ENCODE data around the gene ZNF587B. TPM values are rescaled to one million over a fixed set of nuclear protein-coding genes. Genes with fewer than 3 reads are reported as not detected.
A peak's percentile ranks its signal among the peaks of the same experiment; 100 is the strongest.
"Not testable (repeated sequence)": the region's sequence is repeated elsewhere in the genome, so short reads cannot be mapped to it uniquely, and the experiment has no call there.

ZNF587B gene
- total RNA-seq, 2 experiments from 2014 or later, result 18.7 to 22.2 TPM

DNA sequence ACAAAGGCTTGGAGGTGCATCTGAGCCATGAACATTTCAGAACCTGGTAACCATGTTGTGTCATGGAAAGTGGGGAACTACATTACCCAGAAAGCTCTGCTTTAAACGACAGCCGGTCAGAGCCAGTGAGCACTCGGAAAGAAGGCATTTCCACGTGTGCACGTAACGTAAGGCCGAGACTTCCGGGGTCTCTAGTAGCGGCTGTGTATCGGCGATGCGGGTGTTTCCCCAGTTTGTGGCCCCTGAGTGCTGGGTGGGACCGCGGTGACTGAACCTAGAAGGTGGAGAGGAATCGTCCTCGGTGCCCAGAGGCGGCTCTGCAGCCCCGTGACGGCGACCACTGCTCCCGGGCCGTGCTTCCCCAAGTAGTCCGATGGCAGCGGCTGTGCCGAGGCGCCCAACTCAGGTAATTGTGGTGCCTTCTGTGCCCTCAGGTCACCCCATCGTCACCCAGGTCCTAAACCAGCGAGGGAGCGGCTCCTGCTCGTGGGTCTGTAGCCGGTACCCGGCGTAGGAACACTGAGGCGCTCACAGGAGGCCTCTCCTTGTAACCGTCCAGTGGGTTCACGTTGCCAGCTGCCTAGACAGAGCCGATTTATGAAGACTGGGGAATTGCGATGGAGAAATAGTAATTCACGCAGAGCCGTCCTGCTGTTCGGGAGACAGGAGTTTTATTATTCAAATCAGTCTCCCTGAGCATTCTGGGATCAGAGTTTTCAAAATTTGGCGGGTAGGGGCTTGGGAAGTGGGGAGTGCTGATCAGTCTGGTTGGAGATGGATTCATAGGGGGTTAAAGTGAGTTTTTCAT is 19.8 kb downstream of the ZNF587B start, which contains the start of gene ZNF587:
ZNF587 (plus strand) TSS at position 194 of the 808 bp plus-strand sequence; CDS start at position 374, 180 bp downstream.
- H3K27ac Mint-ChIP-seq, result peak within 1 kb of the TSS; percentile 94
- peak within 1 kb of the TSS; percentile 91 for H3K4me3 Mint-ChIP-seq
- CTCF ChIA-PET, result interaction anchor here (1.0 kb wide), 1 partner anchor 168 kb away, joined by 3 read pairs; the partner anchor contains the start of gene ZNF551
- DNase-seq (peak; percentile 88), ATAC-seq (peak; percentile 99)
- not testable (repeated sequence) for H3K27me3 Mint-ChIP-seq (ENCODE audit: low read depth); H3K9me3 Mint-ChIP-seq (ENCODE audit: insufficient read depth)
- H3K4me1 Mint-ChIP-seq (ENCODE audit: low read depth), result peaks cover 29% of the 10 kb centered on the region
- POLR2A ChIA-PET, result interaction anchor here (0.6 to 1.1 kb wide), 4 partner anchors 8 to 80 kb away, joined by 3 to 5 read pairs (median 4); partner anchors contain the start of gene ZNF586
- peaks cover 58% of the 10 kb centered on the region for H3K36me3 Mint-ChIP-seq (ENCODE audit: low read depth)

DNA sequence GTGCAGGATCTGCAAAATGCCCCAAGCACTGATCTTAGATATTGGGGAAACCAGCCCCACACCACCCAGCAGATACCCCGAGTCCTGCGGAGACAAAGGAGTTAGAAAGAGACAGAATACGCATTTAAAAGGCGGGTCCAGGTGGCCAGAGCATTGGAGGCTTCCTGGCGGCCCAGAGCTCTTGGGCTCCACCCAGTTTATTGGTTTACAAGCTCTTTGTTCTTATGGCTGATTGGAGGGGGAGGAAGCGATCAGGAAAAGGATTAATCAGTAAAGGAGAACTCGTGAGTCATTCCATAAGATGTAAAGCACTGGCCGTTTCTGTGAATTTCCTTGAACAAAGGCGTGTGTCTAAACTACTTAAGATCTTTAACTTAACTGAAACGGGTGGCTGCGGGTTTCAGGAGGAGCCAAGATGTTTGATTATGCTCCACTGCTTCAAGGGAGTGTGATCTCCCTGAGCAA is 20.5 kb downstream of the ZNF587B start:
- H3K36me3 Mint-ChIP-seq (ENCODE audit: low read depth), result peaks cover 59% of the 10 kb centered on the region
- DNase-seq (peak; percentile 24), ATAC-seq (no peak)
- peaks cover 30% of the 10 kb centered on the region for H3K4me1 Mint-ChIP-seq (ENCODE audit: low read depth)
- peak overlapping the region; percentile 91 for H3K4me3 Mint-ChIP-seq
- POLR2A ChIA-PET, result interaction anchor here (0.6 to 1.4 kb wide), 2 partner anchors 81 to 103 kb away, joined by 3 to 4 read pairs; partner anchors contain the start of gene ZNF586
- peak overlapping the region; percentile 94 for H3K27ac Mint-ChIP-seq
- H3K27me3 Mint-ChIP-seq (ENCODE audit: low read depth), result no peaks in the 10 kb centered on the region
- no peaks in the 10 kb centered on the region for H3K9me3 Mint-ChIP-seq (ENCODE audit: insufficient read depth)
- CTCF ChIA-PET, result no interaction called here

DNA sequence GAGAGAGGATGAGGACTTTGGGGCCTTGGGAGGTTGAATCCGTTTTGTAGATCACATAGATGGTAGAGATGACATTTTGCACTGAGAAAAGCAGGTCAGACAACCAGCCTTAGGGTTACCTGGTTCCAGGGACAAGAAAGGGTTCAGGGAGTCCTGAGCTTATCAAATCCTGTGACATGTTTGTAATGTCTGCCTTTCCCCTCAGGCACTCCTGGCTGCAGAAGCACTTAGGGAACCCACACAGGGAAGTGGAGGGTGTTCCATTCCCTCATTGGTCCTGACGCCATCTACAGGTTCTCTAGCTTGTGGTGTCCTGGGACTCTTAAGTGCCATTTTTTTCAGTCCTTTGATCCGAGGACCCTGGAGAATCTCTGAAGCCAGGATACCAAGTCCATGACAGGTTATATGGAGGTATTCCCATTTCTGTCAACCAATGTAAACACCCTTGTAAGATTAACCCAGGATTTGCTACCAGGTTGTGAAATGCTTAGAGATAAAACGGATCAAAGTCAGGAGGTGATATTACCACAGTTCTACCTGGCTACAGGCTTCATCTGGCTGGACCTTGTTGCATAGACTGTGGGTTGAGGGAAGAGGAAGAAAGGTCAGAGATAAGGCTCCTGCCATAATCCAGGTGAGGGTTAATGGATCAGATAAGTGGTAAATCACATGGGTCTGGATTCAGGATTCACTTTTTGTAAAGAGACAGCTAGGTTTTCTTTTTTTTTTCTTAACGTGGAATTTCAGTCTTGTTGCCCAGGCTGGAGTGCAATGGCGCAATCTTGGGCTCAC is 21.9 kb downstream of the ZNF587B start:
- peaks cover 30% of the 10 kb centered on the region for H3K4me1 Mint-ChIP-seq (ENCODE audit: low read depth)
- POLR2A ChIA-PET, result interaction anchor here (1.4 kb wide), 1 partner anchor 105 kb away, joined by 4 read pairs; no protein-coding TSS in a partner anchor
- peak overlapping the region; percentile 4 for H3K4me3 Mint-ChIP-seq
- CTCF ChIA-PET; ATAC-seq; H3K27ac Mint-ChIP-seq; DNase-seq; H3K9me3 Mint-ChIP-seq (ENCODE audit: insufficient read depth); H3K27me3 Mint-ChIP-seq (ENCODE audit: low read depth): not testable (repeated sequence)
- peaks cover 64% of the 10 kb centered on the region for H3K36me3 Mint-ChIP-seq (ENCODE audit: low read depth)

DNA sequence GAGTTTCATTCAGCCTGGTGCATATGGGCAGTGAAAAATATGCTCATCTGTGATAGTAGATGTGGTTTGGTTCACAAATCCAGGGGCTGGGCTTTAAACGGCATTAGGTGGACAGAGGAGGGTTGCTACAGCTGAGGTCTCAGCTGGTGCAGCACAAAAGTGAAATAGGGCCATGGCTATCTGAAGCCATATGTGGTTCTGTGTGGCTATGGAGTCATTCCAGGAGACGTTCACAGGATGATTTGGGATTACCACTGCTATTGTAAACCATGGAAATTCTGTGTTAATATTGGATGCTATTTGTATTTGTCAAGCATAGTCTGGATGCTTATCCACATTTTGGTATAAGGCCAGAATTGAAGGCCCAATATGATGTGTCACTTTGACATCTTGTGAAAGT is 24.0 kb downstream of the ZNF587B start:
- CTCF ChIA-PET; DNase-seq; POLR2A ChIA-PET; H3K27ac Mint-ChIP-seq; H3K9me3 Mint-ChIP-seq (ENCODE audit: insufficient read depth); H3K27me3 Mint-ChIP-seq (ENCODE audit: low read depth); ATAC-seq; H3K4me3 Mint-ChIP-seq: not testable (repeated sequence)
- peaks cover 24% of the 10 kb centered on the region for H3K4me1 Mint-ChIP-seq (ENCODE audit: low read depth)
- H3K36me3 Mint-ChIP-seq (ENCODE audit: low read depth), result peaks cover 74% of the 10 kb centered on the region

DNA sequence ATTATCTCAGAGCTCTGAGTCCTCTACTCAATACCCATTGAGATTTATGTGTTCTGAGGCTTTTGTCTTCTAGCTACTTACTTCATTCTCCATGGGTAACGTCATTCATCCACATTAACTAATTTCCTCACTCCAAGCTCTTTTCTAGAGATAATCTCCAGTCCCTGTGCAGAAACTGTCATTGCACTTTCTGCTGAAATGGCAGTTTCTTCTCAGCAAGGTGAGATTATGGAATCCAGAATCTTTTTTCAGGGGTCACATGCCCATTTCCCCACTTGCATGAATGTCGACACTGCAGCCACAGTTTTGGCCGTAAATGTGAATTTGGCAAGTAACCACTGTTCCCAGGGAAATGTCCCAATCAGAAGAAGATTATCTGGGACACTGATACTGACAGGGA is 32.3 kb downstream of the ZNF587B start:
- not testable (repeated sequence) for H3K27me3 Mint-ChIP-seq (ENCODE audit: low read depth); ATAC-seq; H3K27ac Mint-ChIP-seq; DNase-seq; H3K4me3 Mint-ChIP-seq; H3K4me1 Mint-ChIP-seq (ENCODE audit: low read depth)
- peaks cover 86% of the 10 kb centered on the region for H3K36me3 Mint-ChIP-seq (ENCODE audit: low read depth)
- peaks cover 30% of the 10 kb centered on the region for H3K9me3 Mint-ChIP-seq (ENCODE audit: insufficient read depth)
- POLR2A ChIA-PET, result interaction anchor here (0.7 kb wide), 2 partner anchors 15 to 427 kb away, joined by 3 to 4 read pairs; no protein-coding TSS in a partner anchor
- CTCF ChIA-PET, result interaction anchor here (1.8 kb wide), 1 partner anchor 25 kb away, joined by 3 read pairs; no protein-coding TSS in a partner anchor

DNA sequence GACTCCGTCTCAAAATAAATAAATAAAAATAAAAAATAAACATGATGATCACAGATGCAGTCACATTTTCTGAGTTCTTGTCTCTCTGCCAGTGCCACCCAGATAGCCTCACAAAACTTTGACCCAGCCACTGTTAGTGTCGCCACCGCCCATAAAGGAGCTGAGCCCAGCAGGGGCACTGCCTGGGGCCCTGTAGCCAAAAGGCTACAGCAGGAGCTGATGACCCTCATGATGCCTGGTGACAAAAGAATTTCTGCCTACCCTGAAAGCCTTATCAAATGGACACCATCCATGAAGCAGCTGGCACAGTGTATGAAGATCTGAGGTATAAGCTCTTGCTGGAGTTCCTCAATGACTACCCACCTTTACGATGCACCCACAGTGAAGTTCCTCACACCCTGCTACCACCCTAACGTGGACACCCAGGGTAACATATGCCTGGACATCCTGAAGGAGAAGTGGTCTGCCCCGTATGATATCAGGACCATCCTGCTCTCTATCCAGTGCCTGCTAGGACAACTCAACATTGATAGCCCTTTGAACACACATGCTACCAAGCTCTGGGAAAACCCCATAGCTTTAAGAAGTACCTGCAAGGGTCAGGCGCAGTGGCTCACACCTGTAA is 37.9 kb downstream of the ZNF587B start:
- H3K4me3 Mint-ChIP-seq, result no peak overlapping the region
- no peak overlapping the region for H3K27ac Mint-ChIP-seq
- H3K9me3 Mint-ChIP-seq (ENCODE audit: insufficient read depth), result peaks cover 35% of the 10 kb centered on the region
- CTCF ChIA-PET, result no interaction called here
- H3K36me3 Mint-ChIP-seq (ENCODE audit: low read depth), result peaks cover 76% of the 10 kb centered on the region
- POLR2A ChIA-PET, result interaction anchor here (0.7 kb wide), 1 partner anchor 108 kb away, joined by 3 read pairs; no protein-coding TSS in a partner anchor
- no peaks in the 10 kb centered on the region for H3K27me3 Mint-ChIP-seq (ENCODE audit: low read depth)
- ATAC-seq (no peak), DNase-seq (no peak)
- H3K4me1 Mint-ChIP-seq (ENCODE audit: low read depth), result no peaks in the 10 kb centered on the region

DNA sequence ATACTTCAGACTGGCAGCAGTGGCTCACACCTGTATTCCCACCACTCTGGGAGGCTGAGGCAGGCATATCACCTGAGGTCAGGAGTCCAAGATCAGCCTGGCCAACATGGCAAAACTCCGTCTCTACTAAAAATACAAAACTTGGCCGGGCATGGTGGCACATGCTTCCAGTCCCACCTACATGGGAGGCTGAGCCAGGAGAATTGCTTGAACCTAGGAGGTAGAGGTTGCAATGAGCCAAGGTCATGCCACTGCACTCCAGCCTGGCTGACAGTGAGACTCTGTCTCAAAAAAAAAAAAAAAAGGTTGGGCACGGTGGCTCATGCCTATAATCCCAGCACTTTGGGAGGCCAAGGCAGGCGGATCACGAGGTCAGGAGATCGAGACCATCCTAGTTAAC is 39.6 kb downstream of the ZNF587B start:
- DNase-seq; ATAC-seq; H3K27ac Mint-ChIP-seq; H3K4me1 Mint-ChIP-seq (ENCODE audit: low read depth); H3K27me3 Mint-ChIP-seq (ENCODE audit: low read depth); H3K4me3 Mint-ChIP-seq; POLR2A ChIA-PET; CTCF ChIA-PET: not testable (repeated sequence)
- Mint-ChIP-seq H3K36me3 (ENCODE audit: low read depth) (peaks cover 79% of the 10 kb centered on the region), H3K9me3 (ENCODE audit: insufficient read depth) (peaks cover 40% of the 10 kb centered on the region)

DNA sequence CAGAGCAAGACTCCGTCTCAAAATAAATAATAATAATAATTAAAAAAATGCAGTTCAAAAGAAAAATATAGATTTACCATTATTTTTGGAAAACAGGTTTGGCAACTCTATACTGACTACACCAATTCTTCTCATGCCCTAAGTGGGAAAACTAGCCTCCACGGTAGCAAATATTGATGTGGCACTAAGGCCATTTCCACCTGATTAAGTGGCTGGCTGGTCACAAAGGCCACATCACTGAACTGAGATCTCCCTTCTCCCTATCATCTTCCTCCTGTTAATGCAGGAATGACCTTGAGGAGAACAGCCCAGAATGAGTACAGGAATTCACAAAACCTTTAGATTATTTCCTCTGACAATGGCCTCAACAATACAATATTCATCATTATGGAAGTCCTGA is 40.1 kb downstream of the ZNF587B start:
- CTCF ChIA-PET, result no interaction called here
- DNase-seq (no peak), ATAC-seq (no peak)
- POLR2A ChIA-PET, result no interaction called here
- H3K4me3 Mint-ChIP-seq, result no peak overlapping the region
- H3K36me3 Mint-ChIP-seq (ENCODE audit: low read depth), result peaks cover 77% of the 10 kb centered on the region
- no peaks in the 10 kb centered on the region for H3K4me1 Mint-ChIP-seq (ENCODE audit: low read depth)
- H3K27ac Mint-ChIP-seq, result no peak overlapping the region
- H3K9me3 Mint-ChIP-seq (ENCODE audit: insufficient read depth), result peaks cover 36% of the 10 kb centered on the region
- no peaks in the 10 kb centered on the region for H3K27me3 Mint-ChIP-seq (ENCODE audit: low read depth)

DNA sequence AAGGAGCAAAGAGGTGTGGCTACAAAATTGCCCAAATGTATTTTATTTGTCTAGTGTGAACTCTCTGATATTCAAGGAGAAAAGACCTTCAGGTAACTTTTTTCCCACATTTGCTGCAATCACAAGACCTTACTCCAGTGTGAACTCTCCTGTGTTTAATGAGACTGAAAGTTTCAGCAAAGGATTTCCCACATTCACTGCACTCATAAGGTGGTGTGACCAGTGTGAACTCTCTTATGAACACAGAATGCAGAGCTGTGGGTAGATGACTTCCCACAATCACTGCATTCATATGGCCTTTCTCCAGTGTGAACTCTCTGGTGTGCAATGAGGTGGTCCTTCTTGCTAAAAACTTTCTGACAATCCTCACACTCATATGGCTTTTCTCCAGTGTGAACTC is 42.4 kb downstream of the ZNF587B start:
- CTCF ChIA-PET, result no interaction called here

DNA sequence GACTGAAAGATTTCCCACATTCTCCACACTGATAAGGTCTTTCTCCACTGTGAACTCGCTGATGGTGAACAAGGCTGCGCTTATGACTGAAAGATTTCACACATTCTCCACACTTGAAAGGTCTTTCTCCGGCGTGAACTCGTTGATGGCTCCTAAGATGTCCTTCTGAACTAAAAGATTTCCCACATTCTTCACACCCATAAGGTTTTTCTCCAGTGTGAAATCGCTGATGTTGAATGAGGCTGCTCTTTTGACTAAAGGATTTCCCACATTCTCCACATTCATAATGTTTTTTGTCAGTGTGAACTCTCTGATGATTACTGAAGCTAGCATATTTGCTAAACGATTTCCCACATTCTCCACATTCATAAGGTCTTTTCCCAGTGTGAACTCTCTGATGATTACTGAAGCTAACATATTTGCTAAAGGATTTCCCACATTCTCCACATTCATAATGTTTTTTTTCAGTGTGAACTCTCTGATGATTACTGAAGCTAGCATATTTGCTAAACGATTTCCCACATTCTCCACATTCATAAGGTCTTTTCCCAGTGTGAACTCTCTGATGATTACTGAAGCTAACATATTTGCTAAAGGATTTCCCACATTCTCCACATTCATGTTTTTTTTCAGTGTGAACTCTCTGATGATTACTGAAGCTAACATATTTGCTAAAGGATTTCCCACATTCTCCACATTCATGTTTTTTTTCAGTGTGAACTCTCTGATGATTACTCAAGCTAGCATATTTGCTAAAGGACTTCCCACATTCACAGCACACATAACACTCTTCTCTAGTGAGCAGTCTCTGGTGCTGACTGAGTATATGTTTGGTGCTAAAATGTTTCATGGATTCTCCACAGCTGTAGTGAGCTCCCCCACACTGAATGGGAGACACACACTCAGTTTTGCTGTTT is 44.0 kb downstream of the ZNF587B start:
- POLR2A ChIA-PET; H3K27me3 Mint-ChIP-seq (ENCODE audit: low read depth); H3K4me1 Mint-ChIP-seq (ENCODE audit: low read depth); CTCF ChIA-PET; H3K27ac Mint-ChIP-seq; DNase-seq; ATAC-seq; H3K4me3 Mint-ChIP-seq: not testable (repeated sequence)
- Mint-ChIP-seq H3K9me3 (ENCODE audit: insufficient read depth) (peaks cover 49% of the 10 kb centered on the region), H3K36me3 (ENCODE audit: low read depth) (peaks cover 81% of the 10 kb centered on the region)

More for the DNA sequence above, 42.4 kb downstream of the ZNF587B start:
- Mint-ChIP-seq H3K9me3 (ENCODE audit: insufficient read depth) (peaks cover 53% of the 10 kb centered on the region), H3K4me3 (no peak overlapping the region), H3K27ac (no peak overlapping the region), H3K36me3 (ENCODE audit: low read depth) (peaks cover 79% of the 10 kb centered on the region), H3K4me1 (ENCODE audit: low read depth) (no peaks in the 10 kb centered on the region), H3K27me3 (ENCODE audit: low read depth) (no peaks in the 10 kb centered on the region)
- ATAC-seq, result no peak
- DNase-seq, result no peak
- POLR2A ChIA-PET, result no interaction called here

DNA sequence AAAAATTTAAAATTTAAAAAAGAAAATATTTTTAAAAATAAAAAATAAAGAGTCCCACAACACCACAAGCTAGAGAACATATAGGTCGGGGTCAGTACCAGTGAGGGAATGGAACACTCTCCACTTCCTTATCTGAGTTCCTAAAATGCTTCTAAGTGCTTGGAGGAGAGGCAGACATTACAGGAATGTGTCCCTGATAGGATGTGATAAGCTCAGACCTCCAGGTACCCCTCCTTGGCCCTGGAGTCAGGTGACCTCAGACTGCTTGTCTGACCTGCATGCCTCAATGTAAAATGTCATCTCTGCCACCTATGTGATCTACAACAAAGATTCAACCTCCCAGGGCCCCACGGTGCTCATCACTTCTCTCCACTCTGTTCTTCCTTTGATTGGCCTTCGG is 55.9 kb downstream of the ZNF587B start:
- H3K27me3 Mint-ChIP-seq (ENCODE audit: low read depth), result no peaks in the 10 kb centered on the region
- DNase-seq (no peak), ATAC-seq (no peak)
- H3K27ac Mint-ChIP-seq, result no peak overlapping the region
- H3K4me3 Mint-ChIP-seq, result no peak overlapping the region
- ChIA-PET CTCF (no interaction called here), POLR2A (no interaction called here)
- H3K4me1 Mint-ChIP-seq (ENCODE audit: low read depth), result peaks cover 25% of the 10 kb centered on the region
- H3K9me3 Mint-ChIP-seq (ENCODE audit: insufficient read depth), result peaks cover 15% of the 10 kb centered on the region
- peaks cover 70% of the 10 kb centered on the region for H3K36me3 Mint-ChIP-seq (ENCODE audit: low read depth)
